ENCODE results near the gene ZSCAN9. TPM values are rescaled to one million over a fixed set of nuclear protein-coding genes. Genes with fewer than 3 reads are reported as not detected.

The ZSCAN9 gene
- 16.5 and 27.1 TPM in 2 replicates for total RNA-seq (ENCODE audit: low replicate concordance)
- long read RNA-seq, transcript ZSCAN9-201 (4 exons, 1,621 nt) = major isoform, 29 of 69 reads
- long read RNA-seq, transcript ZSCAN9-207 (4 exons, 1,601 nt) = minor isoform, 11 of 69 reads
- long read RNA-seq, transcript ZSCAN9-204 (3 exons, 2,062 nt) = minor isoform, 10 of 69 reads
- long read RNA-seq, partial matches to known transcripts = 7 of 69 reads
- long read RNA-seq, other reads (novel, unspliced or antisense) = 10 of 69 reads

GRCh38 chr6:28225056-28225834, at the start of gene ZSCAN9:
ZSCAN9 (plus strand) TSS chr6:28225275; CDS start chr6:28227085, 1,810 bp downstream.
- Mint-ChIP-seq H3K27ac (peak within 1 kb of the TSS; percentile 90), H3K4me3 (peak within 1 kb of the TSS; percentile 97), H3K36me3 (peaks cover 27% of the 10 kb centered on the region), H3K4me1 (ENCODE audit: unreplicated experiment) (peaks cover 3% of the 10 kb centered on the region), H3K27me3 (peaks cover 26% of the 10 kb centered on the region), H3K9me3 (no peaks in the 10 kb centered on the region)
- peak; percentile 80 for DNase-seq (ENCODE audit: extremely low spot score, unreplicated experiment)
- TF ChIP-seq CTCF (conservative IDR thresholded peaks at IDR 0.05) = no peak

- Mint-ChIP-seq H3K4me3 (no peak overlapping the region), H3K4me1 (ENCODE audit: unreplicated experiment) (no peaks in the 10 kb centered on the region), H3K36me3 (peaks cover under 1% of the 10 kb centered on the region), H3K27me3 (peaks cover 9% of the 10 kb centered on the region), H3K27ac (no peak overlapping the region), H3K9me3 (peaks cover 9% of the 10 kb centered on the region)
- DNase-seq (ENCODE audit: extremely low spot score, unreplicated experiment) = no peak
- no peak for TF ChIP-seq CTCF (conservative IDR thresholded peaks at IDR 0.05)
These were observed 48.7 kb upstream of the ZSCAN9 start for GRCh38 chr6:28176373-28176772.

- Mint-ChIP-seq H3K36me3 (no peaks in the 10 kb centered on the region), H3K9me3 (peaks cover 13% of the 10 kb centered on the region), H3K4me1 (ENCODE audit: unreplicated experiment) (no peaks in the 10 kb centered on the region), H3K27me3 (peaks cover 6% of the 10 kb centered on the region), H3K27ac (no peak overlapping the region), H3K4me3 (no peak overlapping the region)
- DNase-seq (ENCODE audit: extremely low spot score, unreplicated experiment) = no peak
- TF ChIP-seq CTCF (conservative IDR thresholded peaks at IDR 0.05) = no peak
These were observed 42.8 kb upstream of the ZSCAN9 start for GRCh38 chr6:28182255-28182654.

GRCh38 chr6:28188111-28188979, 36.7 kb upstream of the ZSCAN9 start:
- H3K27me3 Mint-ChIP-seq = no peaks in the 10 kb centered on the region
- H3K27ac Mint-ChIP-seq = no peak overlapping the region
- no peaks in the 10 kb centered on the region for H3K4me1 Mint-ChIP-seq (ENCODE audit: unreplicated experiment)
- TF ChIP-seq CTCF (conservative IDR thresholded peaks at IDR 0.05) = no peak
- DNase-seq (ENCODE audit: extremely low spot score, unreplicated experiment) = no peak
- no peak overlapping the region for H3K4me3 Mint-ChIP-seq
- no peaks in the 10 kb centered on the region for H3K36me3 Mint-ChIP-seq
- H3K9me3 Mint-ChIP-seq = peaks cover 16% of the 10 kb centered on the region

- DNase-seq (ENCODE audit: extremely low spot score, unreplicated experiment) = no peak
- no peak overlapping the region for H3K27ac Mint-ChIP-seq
- no peaks in the 10 kb centered on the region for H3K36me3 Mint-ChIP-seq
- no peaks in the 10 kb centered on the region for H3K4me1 Mint-ChIP-seq (ENCODE audit: unreplicated experiment)
- H3K4me3 Mint-ChIP-seq = no peak overlapping the region
- peaks cover 11% of the 10 kb centered on the region for H3K9me3 Mint-ChIP-seq
- TF ChIP-seq CTCF (conservative IDR thresholded peaks at IDR 0.05) = no peak
- H3K27me3 Mint-ChIP-seq = peaks cover 58% of the 10 kb centered on the region
These were observed 25.1 kb upstream of the ZSCAN9 start for GRCh38 chr6:28200020-28200419.

Measured in type B pancreatic cell (in vitro differentiated cells).